Testis (tissue), 2 donors: ENCODE data around the gene ZNF136.

Experiments
- CTCF ChIP-seq, 3 experiments: fragments of 450-650 bp in 2 of 3; fragments of 200-600 bp in 1 of 3; sonication (generic) in 1 of 3; IDR thresholded peaks; one replicate each; pipeline ENCODE4 v1.5.1; 2016 to 2019; ENCODE audit warnings: antibody characterized with exemption in 3 of 3, mild to moderate bottlenecking in 2 of 3, moderate library complexity in 1 of 3
- POLR2A ChIP-seq: fragments of 450-650 bp; IDR thresholded peaks from one replicate; pipeline ENCODE4 v1.6.1; 2017; ENCODE audit warnings: antibody characterized with exemption, mild to moderate bottlenecking, moderate library complexity

- TF ChIP-seq POLR2A, result no peak
- TF ChIP-seq CTCF (IDR thresholded peaks at IDR 0.05), result no peak
Measured at GRCh38 chr19:12117201-12117970, 45.5 kb upstream of the ZNF136 start.
